HG03025 (cell line): ENCODE measurements around the gene ASCC3.

Source experiments
- ATAC-seq: cut with Tn5 transposase; IDR thresholded peaks from one replicate; pipeline ENCODE4 v1.9.1; 2021; ENCODE audit warnings: mild to moderate bottlenecking, moderate library complexity; ENCODE audit not compliant: unreplicated experiment, low FRiP score

Gene ASCC3

DNA sequence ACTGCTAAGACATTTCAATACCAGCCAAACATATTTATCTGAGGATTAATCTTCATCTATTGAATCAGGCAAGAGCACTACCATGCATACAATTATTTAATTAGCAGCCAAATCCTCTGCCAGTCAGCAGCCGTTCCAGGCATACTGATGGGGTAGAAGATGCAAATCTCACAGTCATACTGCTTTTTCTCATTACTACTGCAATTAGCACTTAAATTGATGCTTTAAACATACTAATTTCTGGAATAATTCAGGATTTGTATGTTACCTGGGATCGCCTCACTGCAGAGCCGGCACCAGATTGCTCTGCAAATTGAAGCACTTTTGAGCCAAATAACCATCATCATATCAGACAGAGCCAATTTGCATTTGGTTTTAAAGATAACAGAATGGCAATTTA is 366.5 kb downstream of the ASCC3 start:
- no peak for ATAC-seq

- no peak for ATAC-seq
These were observed 368.8 kb downstream of the ASCC3 start for GRCh38 chr6:100512203-100512862.

DNA sequence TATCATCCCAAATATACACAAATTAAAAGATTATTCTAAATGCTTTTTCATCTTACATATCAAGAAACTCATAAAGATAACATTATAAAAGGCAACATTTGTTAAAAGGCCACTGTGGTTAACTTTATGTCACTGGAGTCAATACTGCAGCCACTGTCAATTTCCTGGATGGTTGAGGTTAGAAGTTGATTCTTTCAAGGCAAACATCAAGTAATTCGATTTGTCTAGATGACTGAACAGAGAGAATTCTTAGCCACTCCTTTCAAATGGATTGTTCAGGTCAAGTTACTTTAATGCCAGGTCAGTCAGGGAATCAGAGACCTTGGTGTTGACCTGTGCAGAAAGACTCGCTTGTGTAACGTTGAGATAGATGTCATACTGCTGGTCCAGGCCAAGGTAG is 372.0 kb downstream of the ASCC3 start:
- no peak for ATAC-seq

- no peak for ATAC-seq
These were observed 374.5 kb downstream of the ASCC3 start for GRCh38 chr6:100506651-100507050.

DNA sequence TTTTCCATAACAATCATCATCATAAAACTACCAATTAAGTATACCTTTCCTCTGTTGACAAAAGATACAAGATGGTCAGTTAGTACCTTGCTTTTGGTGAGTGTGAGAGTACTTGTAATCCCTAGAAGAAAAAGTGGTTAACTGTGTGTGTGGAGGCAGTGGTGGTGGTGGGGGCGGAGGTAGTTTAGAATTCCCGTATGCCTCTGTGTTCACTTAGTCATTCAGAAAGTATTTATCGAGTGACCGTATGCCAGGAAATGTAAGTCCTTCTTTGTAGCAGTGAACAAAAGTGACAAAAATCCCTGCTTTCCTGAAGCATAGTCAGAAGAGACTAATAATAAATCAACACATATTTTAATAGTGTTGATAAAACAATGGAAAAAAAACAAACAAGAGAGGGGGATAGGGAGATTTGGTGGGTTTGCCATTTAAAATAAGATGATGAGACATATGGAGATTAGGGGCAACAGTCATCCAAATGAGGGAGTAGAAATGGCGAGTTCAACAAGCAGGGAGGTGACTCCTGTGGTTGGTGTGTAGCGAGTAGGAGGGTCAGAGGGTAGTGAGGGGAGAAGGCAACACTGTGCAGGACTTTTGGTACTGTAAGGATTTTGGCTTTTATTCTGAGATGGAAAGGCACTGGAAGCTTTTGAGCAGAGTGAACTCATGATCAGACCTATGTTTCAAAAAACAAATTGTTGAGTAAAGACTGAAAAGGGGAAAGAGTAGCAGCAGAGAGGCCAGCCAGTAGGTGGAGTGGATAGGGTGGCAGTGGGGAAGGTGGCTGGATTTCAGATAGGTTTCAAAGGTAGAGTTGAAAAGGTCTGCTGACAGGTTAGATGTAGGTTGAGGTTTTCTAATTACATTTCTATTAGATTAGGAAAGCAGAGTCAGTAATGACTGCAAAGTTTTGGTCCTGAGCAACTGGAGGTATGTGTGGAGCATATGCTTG is 376.1 kb downstream of the ASCC3 start:
- no peak for ATAC-seq

- ATAC-seq: no peak
These were observed 378.0 kb downstream of the ASCC3 start for GRCh38 chr6:100503043-100503705.

DNA sequence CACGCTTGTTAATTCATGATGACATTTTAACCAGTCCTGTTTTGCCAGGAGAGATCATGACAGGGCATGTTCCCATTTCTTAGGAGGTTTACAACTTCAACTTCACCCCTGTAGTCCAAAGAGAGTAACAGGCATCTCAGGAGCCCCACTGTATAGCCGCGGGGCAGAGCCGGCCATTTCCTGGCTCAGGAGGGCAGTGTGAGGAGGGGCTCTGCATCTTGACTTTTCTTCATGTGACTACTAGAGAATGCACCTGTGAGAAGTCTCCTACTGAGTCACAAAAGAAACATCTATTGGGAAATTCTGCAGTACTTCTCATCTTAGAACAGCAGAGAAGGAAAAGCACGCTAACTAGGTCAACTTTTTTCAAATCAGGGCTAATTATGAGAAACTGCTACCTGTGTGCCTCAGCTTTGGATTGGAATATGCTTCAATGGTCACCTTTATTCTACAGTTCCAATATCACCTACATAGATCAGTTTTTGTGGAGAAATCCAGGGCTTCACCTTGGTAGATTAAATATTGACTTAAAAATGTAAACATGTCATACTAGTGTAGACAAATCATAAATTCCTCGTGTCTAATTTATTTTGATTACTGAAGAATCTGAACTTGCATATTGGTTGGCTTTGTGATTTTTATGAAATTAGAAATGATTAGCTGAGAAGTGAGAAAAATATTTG is 387.8 kb downstream of the ASCC3 start:
- no peak for ATAC-seq

DNA sequence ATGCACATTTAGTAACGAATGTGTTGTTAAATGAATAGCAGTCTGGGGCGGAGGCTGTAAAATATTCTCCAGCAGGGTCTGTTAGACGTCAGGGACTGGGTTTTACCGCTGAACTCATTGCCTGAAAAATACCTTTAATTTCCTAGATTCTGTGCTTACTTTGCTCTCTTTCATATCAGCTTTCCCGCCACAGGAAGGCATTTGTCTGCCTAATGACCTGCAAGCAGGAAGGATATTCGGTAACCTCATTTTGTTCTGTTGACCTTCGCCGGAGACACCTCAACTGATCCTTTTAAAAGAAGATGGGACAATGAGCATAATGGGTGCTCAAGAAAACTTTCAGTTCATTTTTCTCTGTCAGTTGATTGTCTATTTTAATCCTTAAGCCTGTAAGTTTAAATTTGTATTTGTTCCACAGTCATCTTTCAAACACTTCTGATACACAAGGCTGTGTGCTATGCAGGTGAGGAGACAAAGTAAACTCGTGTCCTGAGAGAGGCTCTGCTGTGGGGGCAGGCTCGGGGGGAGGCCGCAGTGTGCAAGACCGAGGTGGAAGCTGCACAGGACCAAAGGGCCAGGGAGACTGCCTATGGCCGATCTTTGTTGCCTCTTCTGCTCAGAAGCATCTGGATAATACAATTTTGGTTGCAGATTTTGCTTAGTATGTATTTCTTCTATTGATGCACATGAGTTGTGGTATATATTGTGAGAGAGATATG is 389.0 kb downstream of the ASCC3 start:
- no peak for ATAC-seq

GRCh38 chr6:100490065-100490464 is 391.1 kb downstream of the ASCC3 start:
- no peak for ATAC-seq

GRCh38 chr6:100488244-100488643 is 392.9 kb downstream of the ASCC3 start:
- no peak for ATAC-seq

DNA sequence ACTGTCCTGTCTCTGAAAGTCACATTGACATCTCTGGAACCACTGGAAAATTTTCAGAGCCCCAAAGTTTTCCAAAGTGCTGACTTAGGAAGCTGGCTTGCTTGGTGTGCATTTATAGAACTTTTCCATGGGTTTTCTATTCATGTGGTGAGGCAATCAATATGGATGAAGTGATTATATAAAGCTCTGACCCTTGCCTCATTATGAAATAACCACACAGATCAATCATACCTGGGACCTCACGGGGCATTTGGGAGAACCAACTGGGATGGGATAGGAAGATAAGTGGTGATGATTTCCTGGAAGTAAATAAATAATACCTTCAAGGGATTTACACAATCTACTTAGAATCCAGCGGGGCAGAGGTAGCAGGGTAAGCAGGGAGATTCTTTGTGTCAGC is 393.5 kb downstream of the ASCC3 start:
- no peak for ATAC-seq

DNA sequence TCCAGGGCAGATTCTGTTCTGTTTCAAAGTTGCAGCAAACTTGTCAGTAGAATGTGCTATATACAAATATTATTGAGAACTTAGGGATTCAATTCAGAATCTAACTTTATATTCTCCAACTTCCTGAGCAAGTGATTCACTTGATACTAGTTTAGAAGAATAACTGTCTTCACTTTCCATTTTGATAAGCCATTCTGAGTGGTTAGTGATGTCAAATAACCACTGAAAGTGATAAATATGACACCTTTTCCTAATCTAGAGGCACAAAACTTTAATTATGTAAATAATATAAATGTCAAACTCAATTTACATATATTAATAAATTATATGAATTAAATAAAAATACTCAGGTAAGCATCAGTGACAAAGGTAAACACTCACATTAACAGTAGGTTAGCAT is 395.9 kb downstream of the ASCC3 start:
- no peak for ATAC-seq

GRCh38 chr6:100484474-100484873 is 396.7 kb downstream of the ASCC3 start:
- peak; percentile 35 for ATAC-seq

GRCh38 chr6:100482698-100483097 is 398.4 kb downstream of the ASCC3 start:
- no peak for ATAC-seq

DNA sequence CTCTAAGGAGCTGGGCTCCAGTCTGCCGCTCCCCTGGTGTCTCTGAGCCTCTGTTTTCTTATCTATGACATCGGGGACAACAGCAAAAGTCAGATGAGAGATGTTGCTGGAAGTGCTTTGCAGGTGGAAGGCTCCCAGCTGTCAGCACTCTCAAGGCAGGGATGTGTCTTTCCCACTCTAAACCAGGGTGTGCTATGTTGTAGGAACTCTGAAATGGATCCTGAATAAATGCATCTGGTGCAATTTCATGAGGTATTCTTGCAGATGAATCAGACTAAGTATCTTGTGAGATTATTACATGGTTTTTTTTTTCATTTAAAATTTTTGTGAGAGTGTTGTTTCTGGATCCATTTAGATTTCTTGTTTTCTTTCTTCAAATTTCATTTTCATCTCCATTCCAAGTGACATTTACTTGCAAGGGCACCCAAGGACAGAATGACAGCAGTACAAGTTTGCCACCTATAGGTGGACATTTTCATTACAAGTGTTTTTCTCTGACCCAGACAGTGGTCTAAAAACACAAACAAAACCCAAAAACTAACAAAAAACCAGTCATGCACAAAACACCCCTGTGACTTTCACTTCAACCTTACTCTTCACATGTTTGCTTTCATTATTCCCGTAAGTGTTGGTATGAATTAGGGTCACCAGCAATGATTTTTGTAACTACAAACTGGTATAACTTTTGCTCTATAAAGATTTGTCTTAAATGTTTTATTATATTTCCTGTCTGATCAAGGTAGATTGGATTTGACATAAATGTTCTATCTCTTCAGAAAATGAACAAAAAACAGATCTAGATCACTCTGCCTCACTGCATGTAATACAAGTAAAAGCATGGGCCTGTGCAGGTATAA is 401.7 kb downstream of the ASCC3 start:
- ATAC-seq: peak; percentile 45

- ATAC-seq: peak; percentile 73
These were observed 405.4 kb downstream of the ASCC3 start for GRCh38 chr6:100475554-100476320.

DNA sequence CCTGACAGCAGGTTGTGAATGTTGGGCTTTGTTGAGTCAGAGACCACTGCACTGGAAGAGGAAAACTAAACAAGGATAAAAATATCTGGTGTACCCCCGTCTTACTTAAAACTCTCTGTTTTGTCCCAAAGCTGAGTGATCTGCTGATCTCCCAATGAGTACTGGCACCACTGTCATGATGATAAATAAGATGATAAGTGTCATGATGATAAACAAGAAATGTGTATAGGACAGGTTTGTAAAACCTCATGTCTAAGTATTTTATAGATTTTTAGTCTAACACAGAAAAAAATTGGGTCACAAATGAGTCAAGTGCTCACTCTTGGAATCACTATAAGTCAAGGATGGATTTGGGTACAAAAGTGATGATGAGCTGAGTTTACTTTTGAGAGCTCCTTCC is 407.9 kb downstream of the ASCC3 start:
- no peak for ATAC-seq

- peak; percentile 89 for ATAC-seq
These were observed 408.5 kb downstream of the ASCC3 start for GRCh38 chr6:100472674-100473073.
